ENCODE data around the gene GSTM3. TPM values are rescaled to one million over a fixed set of nuclear protein-coding genes. Genes with fewer than 3 reads are reported as not detected.

GSTM3 gene
- total and polyA plus RNA-seq, 2 of the 13 experiments (the other 11 are each of a cell fraction or from before 2014, with no cell fraction given) = 127 to 142 TPM

- TF ChIP-seq RXRA (CRISPR knock-in tag; IDR thresholded peaks at IDR 0.05) = no peak; the same call in 1 of the 2 replicates
- TF ChIP-seq, protein P1, sequence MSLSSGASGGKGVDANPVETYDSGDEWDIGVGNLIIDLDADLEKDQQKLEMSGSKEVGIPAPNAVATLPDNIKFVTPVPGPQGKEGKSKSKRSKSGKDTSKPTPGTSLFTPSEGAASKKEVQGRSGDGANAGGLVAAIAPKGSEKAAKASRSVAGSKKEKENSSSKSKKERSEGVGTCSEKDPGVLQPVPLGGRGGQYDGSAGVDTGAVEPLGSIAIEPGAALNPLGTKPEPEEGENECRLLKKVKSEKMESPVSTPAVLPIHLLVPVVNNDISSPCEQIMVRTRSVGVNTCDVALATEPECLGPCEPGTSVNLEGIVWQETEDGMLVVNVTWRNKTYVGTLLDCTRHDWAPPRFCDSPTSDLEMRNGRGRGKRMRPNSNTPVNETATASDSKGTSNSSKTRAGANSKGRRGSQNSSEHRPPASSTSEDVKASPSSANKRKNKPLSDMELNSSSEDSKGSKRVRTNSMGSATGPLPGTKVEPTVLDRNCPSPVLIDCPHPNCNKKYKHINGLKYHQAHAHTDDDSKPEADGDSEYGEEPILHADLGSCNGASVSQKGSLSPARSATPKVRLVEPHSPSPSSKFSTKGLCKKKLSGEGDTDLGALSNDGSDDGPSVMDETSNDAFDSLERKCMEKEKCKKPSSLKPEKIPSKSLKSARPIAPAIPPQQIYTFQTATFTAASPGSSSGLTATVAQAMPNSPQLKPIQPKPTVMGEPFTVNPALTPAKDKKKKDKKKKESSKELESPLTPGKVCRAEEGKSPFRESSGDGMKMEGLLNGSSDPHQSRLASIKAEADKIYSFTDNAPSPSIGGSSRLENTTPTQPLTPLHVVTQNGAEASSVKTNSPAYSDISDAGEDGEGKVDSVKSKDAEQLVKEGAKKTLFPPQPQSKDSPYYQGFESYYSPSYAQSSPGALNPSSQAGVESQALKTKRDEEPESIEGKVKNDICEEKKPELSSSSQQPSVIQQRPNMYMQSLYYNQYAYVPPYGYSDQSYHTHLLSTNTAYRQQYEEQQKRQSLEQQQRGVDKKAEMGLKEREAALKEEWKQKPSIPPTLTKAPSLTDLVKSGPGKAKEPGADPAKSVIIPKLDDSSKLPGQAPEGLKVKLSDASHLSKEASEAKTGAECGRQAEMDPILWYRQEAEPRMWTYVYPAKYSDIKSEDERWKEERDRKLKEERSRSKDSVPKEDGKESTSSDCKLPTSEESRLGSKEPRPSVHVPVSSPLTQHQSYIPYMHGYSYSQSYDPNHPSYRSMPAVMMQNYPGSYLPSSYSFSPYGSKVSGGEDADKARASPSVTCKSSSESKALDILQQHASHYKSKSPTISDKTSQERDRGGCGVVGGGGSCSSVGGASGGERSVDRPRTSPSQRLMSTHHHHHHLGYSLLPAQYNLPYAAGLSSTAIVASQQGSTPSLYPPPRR (CRISPR knock-in tag; IDR thresholded peaks at IDR 0.05; ENCODE audit: borderline replicate concordance) = no peak
- TF ChIP-seq, protein P2, sequence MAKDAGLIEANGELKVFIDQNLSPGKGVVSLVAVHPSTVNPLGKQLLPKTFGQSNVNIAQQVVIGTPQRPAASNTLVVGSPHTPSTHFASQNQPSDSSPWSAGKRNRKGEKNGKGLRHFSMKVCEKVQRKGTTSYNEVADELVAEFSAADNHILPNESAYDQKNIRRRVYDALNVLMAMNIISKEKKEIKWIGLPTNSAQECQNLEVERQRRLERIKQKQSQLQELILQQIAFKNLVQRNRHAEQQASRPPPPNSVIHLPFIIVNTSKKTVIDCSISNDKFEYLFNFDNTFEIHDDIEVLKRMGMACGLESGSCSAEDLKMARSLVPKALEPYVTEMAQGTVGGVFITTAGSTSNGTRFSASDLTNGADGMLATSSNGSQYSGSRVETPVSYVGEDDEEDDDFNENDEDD (CRISPR knock-in tag; IDR thresholded peaks at IDR 0.05; ENCODE audit: borderline replicate concordance) = peak; percentile 26; the same call in 1 of the 2 replicates
- TF ChIP-seq EED (CRISPR knock-in tag; IDR thresholded peaks at IDR 0.05) = peak; percentile 65; the same call in 1 of the 2 replicates
- TF ChIP-seq SMARCC2 (IDR thresholded peaks at IDR 0.05) = no peak
- TF ChIP-seq ZNF557 (CRISPR knock-in tag; IDR thresholded peaks at IDR 0.05) = no peak
- TF ChIP-seq TFAP4 (IDR thresholded peaks at IDR 0.05; ENCODE audit: borderline replicate concordance, low read depth) = peak; percentile 50; the same call in 1 of the 2 replicates
- TF ChIP-seq ZNF766 (CRISPR knock-in tag; IDR thresholded peaks at IDR 0.05; ENCODE audit: borderline replicate concordance) = no peak
- TF ChIP-seq EP300 (IDR thresholded peaks at IDR 0.05; ENCODE audit: low read depth in 2 of 2, low read length in 2 of 2) = no peak
- no peak for TF ChIP-seq EP300 (CRISPR knock-in tag; IDR thresholded peaks at IDR 0.05; ENCODE audit: borderline replicate concordance)
- peak; percentile 82 for TF ChIP-seq ZIK1 (CRISPR knock-in tag; IDR thresholded peaks at IDR 0.05; ENCODE audit: borderline replicate concordance, low read depth)
- no peak for TF ChIP-seq ZNF317 (CRISPR knock-in tag; IDR thresholded peaks at IDR 0.05)
- peak; percentile 79; the same call in 1 of the 2 replicates for TF ChIP-seq TFDP2 (CRISPR knock-in tag; IDR thresholded peaks at IDR 0.05)
- peak; percentile 30; the same call in 1 of the 2 replicates for TF ChIP-seq ZNF816 (CRISPR knock-in tag; IDR thresholded peaks at IDR 0.05; ENCODE audit: borderline replicate concordance)
- TF ChIP-seq ZNF569 (CRISPR knock-in tag; IDR thresholded peaks at IDR 0.05; ENCODE audit: borderline replicate concordance) = no peak; the same call in 1 of the 2 replicates
- TF ChIP-seq ZNF841 (CRISPR knock-in tag; IDR thresholded peaks at IDR 0.05; ENCODE audit: borderline replicate concordance) = no peak
- TF ChIP-seq, protein P3, sequence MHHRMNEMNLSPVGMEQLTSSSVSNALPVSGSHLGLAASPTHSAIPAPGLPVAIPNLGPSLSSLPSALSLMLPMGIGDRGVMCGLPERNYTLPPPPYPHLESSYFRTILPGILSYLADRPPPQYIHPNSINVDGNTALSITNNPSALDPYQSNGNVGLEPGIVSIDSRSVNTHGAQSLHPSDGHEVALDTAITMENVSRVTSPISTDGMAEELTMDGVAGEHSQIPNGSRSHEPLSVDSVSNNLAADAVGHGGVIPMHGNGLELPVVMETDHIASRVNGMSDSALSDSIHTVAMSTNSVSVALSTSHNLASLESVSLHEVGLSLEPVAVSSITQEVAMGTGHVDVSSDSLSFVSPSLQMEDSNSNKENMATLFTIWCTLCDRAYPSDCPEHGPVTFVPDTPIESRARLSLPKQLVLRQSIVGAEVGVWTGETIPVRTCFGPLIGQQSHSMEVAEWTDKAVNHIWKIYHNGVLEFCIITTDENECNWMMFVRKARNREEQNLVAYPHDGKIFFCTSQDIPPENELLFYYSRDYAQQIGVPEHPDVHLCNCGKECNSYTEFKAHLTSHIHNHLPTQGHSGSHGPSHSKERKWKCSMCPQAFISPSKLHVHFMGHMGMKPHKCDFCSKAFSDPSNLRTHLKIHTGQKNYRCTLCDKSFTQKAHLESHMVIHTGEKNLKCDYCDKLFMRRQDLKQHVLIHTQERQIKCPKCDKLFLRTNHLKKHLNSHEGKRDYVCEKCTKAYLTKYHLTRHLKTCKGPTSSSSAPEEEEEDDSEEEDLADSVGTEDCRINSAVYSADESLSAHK (CRISPR knock-in tag; IDR thresholded peaks at IDR 0.05; ENCODE audit: borderline replicate concordance) = no peak
- no peak for TF ChIP-seq ZKSCAN1 (IDR thresholded peaks at IDR 0.05; ENCODE audit: low read length)
These were observed 862 bp downstream of the GSTM3 start (continued) for GRCh38 chr1:109739738-109740614.

All from HepG2 (cell line).